B cell (primary cell): ENCODE results near the gene TMC2.

ENCODE experiments used
- EZH2 ChIP-seq: IDR thresholded peaks from 2 replicates; pipeline ENCODE4 v1.6.1; 2012; ENCODE audit warnings: borderline replicate concordance, low read depth, mild to moderate bottlenecking, moderate library complexity, low read length; ENCODE audit not compliant: insufficient read depth, poor library complexity, severe bottlenecking
- TF ChIP-seq, protein P1 (sequence below): fragments of 200-600 bp; IDR thresholded peaks from one replicate; pipeline ENCODE4 v1.8.0; 2022; ENCODE audit warnings: antibody characterized with exemption, mild to moderate bottlenecking

- TF ChIP-seq, protein P1, sequence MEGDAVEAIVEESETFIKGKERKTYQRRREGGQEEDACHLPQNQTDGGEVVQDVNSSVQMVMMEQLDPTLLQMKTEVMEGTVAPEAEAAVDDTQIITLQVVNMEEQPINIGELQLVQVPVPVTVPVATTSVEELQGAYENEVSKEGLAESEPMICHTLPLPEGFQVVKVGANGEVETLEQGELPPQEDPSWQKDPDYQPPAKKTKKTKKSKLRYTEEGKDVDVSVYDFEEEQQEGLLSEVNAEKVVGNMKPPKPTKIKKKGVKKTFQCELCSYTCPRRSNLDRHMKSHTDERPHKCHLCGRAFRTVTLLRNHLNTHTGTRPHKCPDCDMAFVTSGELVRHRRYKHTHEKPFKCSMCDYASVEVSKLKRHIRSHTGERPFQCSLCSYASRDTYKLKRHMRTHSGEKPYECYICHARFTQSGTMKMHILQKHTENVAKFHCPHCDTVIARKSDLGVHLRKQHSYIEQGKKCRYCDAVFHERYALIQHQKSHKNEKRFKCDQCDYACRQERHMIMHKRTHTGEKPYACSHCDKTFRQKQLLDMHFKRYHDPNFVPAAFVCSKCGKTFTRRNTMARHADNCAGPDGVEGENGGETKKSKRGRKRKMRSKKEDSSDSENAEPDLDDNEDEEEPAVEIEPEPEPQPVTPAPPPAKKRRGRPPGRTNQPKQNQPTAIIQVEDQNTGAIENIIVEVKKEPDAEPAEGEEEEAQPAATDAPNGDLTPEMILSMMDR = no peak
- no peak for TF ChIP-seq EZH2
Measured at GRCh38 chr20:2655331-2656116, 119.2 kb downstream of the TMC2 start.
